Activated T-cell treated with anti-CD3 and anti-CD28 coated beads for 48 hours (primary cell): ENCODE data around the gene SIRT2.
"Not testable (repeated sequence)": the region's sequence is repeated elsewhere in the genome, so short reads cannot be mapped to it uniquely, and the experiment has no call there.

Experiments
- DNase-seq: peaks from one replicate; pipeline ENCODE4 v3.0.0-alpha.2; 2020; ENCODE audit warnings: low read depth

SIRT2 gene

DNA sequence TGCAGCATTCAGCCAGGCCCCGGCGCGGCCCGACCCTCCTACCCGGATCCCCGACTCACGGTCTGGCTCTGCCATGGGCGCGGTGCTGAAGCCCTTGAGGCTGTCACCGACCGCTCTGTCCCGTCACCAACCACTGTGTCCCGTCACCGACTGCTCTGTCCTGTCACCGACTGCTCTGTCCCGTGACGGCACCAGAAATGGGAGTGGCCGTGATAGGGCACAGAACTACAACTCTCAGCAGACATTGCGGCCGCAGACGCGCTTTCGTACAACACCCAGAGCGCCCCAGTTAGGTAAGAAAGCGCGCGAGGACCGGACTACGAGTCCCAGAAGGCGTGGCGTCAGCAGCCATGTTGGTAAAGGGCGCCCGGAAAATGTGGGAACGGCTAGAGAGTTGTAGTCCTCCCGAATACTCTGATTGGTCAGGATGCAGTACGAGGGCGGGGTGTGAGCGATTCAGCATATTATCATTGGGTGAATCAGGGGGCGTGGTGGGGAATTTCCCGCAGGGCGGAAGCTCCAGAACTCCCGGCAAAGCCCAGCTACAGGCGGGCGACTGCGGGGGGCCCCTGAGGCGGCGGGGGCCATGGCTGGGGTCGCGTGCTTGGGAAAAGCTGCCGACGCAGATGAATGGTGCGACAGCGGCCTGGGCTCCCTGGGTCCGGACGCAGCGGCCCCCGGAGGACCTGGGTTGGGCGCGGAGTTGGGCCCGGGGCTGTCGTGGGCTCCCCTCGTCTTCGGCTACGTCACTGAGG lies at the start of gene SIRT2, which contains the start of gene NFKBIB:
SIRT2 (minus strand) TSS at position 172 of the 755 bp plus-strand sequence; CDS start at position 75, 97 bp downstream.
NFKBIB (plus strand) TSS at position 523 of the 755 bp plus-strand sequence; CDS start at position 587, 64 bp downstream.
- DNase-seq, result peak; percentile 98

DNA sequence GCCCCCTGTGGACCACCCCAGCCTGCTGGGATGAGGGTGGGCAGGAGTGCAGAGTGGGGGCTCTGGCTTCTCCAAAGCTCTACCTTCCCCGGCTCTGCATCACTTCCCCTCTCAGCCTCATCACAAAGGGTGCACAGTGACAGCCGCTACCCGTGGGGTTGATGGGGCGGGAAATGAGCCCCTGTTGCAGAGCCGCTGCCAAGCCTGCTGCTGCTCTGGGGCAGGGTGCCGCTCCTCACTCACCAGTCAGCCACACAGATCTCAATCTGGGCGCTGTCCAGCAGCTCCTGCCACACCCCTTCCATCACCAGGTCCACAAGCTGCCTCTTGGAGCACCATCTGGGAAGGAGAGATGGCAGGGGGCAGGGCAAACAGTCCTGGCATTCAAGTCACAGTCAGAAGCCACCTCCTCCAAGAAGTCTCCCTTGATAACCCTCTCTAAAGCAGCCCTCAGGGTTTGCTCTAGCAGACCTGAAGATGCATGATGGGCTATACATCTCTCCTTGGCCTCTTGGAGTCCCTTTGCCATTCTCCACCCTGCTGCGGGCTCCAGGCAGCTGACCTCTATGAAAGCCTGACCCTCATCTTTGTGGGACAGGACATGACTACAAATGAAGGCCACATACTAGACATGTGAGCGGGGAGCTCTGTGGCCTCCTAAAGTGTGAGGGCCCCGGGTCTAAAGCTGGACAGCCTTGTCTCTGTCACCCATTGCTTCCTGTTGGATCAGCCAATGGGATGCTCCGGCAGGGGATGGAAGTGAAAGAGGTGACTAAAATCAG lies 47.0 kb upstream of the SIRT2 start:
- no peak for DNase-seq

DNA sequence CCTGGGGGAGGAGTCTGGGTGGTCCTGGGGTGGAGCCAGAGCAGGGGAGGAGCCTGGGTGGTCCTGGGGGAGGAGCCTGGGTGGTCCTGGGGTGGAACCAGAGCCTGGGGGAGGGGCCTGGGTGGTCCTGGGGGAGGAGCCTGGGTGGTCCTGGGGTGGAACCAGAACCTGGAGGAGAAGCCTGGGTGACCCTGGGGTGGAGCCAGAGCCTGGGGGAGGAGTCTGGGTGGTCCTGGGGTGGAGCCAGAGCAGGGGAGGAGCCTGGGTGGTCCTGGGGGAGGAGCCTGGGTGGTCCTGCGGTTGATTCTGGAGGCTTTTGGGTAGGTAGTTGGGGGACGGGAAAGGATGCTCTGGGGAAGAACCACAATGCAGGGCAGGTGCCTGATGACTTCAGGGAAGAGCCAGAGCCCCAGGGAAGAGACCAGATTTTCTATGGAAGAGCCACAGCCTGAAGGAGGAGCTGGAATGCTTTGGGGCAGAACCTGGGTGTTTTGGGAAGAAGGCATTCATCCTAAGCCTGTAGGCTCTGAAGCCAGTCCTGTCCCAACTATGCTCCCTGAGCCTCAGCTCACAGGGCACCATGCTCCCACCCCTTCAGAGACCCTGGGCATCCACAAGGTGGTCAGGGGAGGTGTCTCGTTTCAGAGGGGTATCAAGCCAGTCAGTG lies 46.3 kb upstream of the SIRT2 start:
- no peak for DNase-seq

DNA sequence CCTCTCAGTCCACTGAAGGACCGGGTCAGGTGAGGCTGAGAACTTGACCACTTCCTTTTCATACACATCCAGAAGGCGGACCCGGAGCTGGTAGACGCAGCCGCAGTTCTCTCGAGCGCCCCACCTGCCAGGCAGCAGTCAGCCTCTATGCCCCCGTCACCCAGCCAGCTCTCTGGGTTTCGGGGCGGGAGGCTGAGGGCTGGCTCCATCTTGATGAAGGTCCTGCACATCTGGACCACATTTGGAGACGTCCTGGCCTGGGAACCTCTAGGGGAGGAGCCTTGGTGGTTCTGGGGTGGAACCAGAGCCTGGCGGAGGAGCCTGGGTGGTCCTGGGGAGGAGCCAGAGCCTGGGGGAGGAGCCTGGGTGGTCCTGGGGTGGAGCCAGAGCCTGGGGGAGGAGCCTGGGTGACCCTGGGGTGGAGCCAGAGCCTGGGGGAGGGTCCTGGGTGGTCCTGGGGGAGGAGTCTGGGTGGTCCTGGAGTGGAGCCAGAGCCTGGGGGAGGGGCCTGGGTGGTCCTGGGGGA lies 45.6 kb upstream of the SIRT2 start:
- DNase-seq, result no peak

DNA sequence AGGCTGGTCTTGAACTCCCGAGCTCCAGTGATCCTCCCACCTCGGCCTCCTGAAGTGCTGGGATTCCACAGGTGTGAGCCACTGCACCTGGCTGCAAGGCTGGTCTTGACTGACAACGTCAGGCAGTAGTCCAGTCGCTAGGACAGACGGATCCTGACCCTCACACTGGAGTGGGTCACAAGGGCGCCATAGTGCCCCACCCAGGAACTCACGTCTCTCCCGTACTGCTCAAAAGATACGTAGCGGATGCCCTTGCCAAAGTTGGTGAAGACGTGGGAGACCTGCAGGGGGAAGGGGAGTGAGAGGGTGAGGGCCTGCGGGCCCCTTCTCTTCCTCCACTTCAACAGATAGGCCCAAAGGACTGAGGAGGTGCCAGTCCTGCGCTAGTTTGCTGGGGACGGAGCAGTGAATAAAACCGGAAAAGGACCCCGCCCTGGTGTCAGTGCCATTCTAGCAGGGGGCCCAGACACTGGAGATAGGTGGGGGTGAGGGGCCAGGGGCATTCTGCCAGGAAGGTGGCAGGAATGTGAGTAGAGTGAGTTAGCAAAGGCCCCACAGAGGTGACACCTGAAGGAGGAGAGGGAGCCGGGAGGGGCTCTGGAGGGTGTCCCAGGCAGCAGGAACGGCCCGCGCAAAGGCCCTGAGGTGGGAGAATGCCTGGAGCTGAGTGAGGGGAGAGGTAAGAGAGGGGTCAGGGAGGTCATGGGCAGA lies 43.2 kb upstream of the SIRT2 start:
- DNase-seq, result no peak

DNA sequence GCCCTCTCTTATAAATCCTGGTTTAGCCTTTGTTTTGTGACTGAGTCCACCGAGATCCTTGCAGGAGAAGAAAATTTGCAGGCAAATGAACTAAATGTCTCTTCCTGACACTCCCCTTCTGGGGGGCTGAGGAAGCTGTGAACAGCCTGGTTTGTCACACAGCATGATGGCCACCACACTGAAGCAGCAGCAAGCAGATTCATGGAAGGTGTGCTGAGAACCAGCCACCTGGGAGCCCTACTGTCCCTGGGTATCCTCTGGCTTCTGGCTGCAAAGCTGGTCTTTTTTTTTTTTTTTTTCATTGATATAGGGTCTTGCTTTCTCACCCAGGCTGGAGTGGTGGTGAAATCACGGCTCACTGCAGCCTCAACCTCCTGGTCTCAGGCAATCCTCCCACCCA lies 42.6 kb upstream of the SIRT2 start:
- DNase-seq, result no peak

DNA sequence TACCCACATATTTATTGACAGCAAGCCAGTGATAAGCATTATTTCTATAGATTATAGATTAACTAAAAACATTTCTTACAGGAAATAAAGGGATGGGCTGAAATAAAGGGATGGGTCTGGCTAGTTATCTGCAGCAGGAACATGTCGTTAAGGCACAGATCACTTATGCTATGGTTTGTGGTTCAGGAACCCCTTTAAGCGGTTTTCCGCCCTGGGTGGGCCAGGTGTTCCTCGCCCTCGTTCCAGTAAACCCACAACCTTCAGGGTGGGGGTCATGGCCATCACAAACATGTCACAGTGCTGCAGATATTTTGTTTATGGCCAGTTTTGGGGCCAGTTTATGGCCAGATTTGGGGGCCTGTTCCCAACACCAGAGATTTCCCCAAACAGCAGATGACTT lies 42.0 kb upstream of the SIRT2 start:
- DNase-seq, result not testable (repeated sequence)

DNA sequence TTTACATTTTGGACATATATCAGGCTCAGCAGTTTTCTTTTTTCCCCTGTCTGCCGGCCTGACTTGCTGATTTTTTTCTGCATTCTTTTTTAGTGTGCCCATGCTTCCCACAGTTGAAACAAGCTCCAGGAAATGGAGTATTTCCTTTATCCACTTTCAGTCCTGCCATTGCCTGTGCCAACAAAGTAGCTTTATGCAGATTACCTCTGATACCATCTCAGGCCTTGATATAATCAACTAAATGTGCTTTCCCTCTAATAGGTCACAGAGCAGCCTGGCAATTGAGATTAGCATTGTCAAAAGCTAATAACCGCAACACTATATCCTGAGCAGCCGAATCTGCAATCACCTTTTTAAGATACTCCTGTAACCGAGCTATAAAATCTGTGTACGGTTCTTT lies 40.5 kb upstream of the SIRT2 start:
- DNase-seq, result no peak

DNA sequence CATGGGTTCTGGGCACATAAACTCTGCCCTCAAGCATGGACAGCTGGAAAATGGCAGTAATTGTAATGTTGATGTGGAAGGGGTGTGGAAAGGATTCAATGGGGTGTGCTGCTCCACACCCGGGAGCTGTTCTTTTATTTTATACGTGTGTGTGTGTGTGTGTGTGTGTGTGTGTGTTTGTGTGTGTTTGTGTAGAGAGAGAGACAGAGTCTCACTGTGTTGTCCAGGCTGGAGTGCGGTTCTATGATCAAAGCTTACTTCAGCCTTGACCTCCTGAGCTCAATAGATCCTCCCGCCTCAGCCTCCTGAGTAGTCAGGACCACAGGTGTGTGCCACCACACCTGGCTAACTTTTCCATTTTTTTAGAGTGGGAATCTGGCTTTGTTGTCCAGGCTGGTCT lies 34.1 kb upstream of the SIRT2 start:
- no peak for DNase-seq

DNA sequence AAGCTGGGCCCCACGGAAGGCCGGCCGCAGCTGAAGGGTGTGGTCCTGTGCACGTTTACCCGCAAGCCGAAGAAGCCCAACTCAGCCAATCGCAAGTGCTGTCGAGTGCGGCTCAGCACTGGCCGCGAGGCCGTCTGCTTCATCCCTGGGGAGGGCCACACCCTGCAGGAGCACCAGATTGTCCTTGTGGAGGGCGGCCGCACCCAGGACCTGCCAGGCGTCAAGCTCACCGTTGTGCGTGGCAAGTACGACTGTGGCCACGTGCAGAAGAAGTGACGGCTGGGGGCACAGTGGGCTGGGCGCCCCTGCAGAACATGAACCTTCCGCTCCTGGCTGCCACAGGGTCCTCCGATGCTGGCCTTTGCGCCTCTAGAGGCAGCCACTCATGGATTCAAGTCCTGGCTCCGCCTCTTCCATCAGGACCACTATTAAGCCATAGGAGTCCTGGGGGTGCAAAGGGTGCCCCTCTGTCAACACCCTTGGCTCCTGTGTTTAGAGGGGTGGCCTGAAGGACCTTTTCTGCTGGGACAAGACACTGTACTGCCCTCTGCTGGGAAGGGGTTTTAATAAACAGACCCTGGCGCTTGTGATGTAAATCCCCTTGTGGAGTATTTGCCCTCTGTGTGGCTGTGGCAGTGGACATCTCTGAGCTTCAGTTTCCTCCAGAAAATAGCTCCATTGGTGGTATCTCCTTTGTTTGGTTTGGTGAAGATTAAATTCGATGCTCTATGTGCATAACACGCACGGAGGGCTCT lies 33.2 kb upstream of the SIRT2 start:
- no peak for DNase-seq

DNA sequence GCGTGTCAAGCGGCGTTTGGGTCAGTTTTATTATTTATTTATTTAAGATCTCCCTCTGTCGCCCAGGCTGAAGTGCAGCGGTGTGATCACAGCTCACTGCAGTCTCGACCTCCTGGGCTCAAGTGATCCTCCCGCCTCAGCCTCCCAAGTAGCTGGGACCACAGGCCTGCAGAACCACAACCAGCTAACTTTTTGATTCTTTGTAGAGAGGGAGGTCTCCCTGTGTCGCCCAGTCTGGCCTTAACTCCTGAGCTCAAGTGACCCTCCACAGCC lies 32.0 kb upstream of the SIRT2 start:
- DNase-seq, result no peak

DNA sequence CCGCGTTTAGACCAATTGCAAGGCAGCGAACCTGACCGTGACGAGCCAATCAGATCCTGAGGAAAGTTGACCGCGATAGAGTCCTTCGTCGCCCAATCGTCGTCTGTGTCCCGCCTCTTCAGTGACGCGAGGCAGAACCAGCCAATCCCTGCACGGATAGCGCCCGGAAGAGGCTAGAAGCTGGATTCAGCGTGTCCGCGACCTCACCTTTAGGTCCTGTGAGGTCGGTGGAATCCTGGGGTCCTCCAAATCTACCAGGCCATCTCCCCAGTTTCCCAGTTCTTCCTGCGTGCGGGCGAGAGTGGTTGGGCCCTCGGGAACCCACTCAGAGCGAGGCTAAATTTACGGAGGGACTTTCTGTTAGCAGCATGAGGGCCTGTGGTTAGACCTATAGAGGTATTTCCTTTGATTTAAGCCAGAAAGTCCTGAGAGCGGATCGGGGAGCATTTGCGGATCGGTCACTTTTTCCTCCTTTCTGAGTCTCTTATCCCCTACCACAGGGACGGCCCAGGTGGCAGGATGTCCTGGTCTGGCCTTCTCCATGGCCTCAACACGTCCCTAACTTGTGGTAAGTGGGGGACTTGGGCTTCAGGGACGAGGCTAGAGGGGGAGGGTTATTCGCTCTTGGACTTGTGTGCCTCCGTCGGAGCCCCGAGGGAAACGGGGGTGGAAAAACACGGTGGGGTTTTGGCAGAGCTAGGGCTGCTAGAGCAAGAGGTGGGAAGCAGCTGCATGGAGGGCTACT lies 31.5 kb upstream of the SIRT2 start, which contains the start of gene MRPS12:
MRPS12 (plus strand) TSS at position 169 of the 745 bp plus-strand sequence; CDS start at position 520, 351 bp downstream.
- DNase-seq, result peak; percentile 97

DNA sequence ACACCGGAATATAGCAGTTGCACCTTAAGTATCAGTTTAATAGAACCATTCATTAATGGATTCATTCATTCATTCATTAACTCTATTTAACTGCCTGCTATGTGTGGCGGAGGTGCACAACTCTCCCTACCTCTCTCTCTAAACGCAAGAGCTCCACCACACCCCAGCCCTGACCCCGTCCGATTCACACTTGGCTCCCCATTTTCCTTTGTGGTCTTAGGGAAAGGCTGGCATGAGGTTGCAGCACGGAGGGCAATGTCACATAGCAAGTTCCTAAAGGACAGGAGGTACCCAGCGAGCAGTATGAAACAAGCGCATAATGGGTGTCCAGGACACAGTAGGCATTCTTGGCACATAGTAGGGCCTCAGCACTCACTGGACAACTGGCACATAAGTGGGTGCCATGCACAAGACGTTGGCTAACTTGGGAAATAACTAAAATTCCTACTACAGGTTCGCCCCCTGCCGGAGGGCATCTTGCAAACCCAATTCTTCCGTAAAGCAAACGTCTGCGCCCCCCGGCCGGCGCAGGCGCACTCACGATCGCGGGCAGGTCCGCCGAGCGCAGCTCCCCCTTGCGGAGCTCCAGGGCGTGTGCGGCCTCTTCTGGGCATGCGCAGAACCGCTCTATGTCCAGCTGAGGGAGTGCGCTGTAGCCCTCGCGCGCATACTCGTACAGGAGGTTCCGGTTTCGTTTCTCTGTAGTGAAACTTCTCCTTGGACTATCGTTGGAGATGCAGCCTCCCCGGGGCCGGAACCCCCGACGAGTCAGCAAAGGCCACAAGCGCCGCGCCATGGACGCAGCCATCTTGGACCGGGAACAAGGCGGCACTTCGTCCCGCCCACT lies 30.7 kb upstream of the SIRT2 start, which contains the start of gene SARS2:
SARS2 (minus strand) TSS at position 835 of the 847 bp plus-strand sequence; CDS start at position 808, 27 bp downstream.
- DNase-seq, result peak; percentile 90

DNA sequence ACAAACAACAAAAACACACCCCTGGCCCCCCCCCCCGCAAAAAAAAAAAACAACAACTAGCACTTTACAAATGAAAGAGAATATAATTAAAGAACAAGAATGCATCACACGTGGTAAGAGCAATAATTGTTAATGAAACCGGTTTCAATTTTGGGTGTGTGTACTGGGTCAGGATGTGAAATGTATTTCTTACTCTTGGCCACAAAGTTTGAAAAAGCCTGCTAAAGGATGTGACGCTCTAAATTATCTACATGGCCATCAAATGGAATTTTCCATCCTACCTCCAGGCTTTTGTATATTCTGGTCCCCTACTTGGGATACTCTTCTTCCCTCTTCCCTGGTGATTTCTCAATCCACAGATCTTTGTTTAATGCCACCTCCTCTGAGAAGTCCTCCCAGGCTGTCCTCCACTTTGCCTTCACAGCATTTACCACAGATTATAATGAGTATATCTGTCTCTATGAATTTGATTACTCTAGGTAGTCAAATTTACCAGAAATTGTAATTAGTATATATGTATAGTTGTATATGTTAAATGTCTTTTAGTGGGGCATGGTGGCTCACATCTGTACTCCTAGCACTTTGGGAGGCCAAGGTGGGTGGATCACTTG lies 29.1 kb upstream of the SIRT2 start:
- DNase-seq, result no peak

DNA sequence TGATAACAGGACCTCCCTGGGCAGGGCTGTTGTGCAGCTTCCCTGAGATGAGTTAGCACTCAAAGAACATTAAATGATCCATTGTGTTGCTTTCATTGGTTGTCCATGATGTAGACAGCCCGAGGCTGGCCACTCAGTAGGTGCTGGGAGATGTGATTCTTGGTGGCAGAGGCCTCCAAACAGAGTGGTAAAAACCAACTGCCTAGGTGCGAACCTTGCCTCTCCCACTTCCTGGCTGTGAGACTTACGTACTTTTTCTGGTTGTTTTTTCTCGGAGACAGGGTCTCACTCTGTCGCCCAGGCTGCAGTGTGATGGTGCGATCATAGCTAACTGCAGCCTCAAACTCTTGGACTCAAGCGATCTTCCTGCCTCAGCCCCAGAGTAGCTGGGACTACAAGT lies 25.0 kb upstream of the SIRT2 start:
- no peak for DNase-seq

DNA sequence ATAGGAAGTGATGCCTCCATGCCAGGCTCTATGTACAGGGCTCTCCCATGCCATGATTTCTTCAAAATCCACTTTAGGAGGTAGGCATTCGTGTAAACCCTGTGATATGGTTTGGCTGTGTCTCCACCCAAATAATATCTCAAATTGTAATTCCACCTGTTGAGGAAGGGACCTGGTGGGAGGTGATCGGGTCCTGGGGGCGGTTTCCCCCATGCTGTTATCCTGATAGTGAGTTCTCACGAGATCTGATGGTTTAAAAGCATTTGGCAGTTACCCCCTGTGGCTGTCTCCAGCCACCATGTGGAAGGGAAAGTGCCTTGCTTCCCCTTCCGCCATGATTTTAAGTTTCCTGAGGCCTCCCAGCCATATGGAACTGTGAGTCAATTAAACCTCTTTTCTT lies 23.1 kb upstream of the SIRT2 start:
- no peak for DNase-seq

DNA sequence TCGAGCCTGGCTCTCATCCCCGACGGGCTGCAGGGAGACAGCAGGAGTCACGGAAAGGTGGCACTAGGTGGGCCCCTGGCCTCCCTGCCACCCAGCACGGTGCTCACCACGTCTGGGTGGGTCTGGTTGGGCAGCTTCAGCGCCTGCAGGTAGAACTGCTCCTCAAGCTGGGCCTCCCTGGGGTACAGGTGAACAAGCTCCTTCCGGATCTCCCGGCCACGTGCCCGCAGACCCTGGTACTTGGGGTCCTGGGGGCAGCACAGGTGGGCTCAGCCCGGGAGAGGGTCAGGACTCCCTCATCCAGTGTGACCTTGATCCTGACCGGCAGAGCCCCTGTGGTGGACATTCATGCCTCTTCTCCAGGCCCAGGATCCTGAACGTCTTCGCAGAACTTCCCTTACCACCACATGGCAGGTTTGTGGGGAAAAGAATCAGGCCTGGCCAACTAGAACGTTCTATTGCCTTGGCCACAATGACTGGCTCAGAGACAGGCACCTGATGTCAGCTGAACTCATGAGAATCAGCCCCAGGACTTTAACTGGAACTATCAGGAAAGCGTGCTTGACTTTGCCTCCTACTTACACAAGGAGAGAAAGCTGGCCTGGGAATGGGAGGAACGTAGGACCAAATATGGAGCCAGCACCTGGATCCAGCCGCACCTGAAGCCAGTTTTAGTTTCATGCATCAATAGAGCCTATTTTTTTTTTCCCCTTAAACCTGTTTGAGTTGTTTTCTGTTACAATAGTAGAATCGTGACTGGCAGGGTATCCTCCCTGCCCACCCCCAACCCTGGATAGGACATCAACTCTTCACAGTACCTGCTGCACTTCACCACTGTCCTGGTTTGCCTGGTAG lies 22.2 kb upstream of the SIRT2 start:
- DNase-seq, result no peak
